ENCODE data around the gene ZNF577. TPM values are rescaled to one million over a fixed set of nuclear protein-coding genes. Genes with fewer than 3 reads are reported as not detected.

The ZNF577 gene
- total and polyA plus RNA-seq, 2 of the 13 experiments (the other 11 are each of a cell fraction or from before 2014, with no cell fraction given) = 5.7 to 7.6 TPM

DNA sequence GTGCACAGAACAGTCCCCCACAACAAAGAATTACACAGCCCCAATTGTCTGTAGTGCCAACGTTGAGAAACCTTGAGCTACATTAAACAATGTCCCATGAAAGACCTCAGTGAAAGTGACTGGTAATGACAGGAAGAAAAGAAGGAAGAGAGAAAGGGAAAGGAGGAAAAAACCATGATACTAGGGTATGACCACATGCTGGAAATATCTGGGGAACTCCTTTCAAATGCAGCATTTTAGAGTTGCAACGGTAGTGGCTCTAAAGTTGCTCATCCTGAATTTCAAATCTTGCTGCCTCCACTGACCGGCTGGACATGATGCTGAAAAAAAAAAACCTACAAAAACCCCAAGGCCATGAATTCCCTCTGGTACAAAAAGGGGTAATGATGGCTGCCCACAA is 66.3 kb downstream of the ZNF577 start:
- FAIRE-seq (no peak), ATAC-seq (no peak)
- in situ Hi-C loops (cut with HindIII; ENCODE audit: extremely low pct_ligation_motif_present, low pct_unique_long_range_greater_than_20kb) = no loop called here

More for the DNA sequence above, 66.3 kb downstream of the ZNF577 start:
- Histone ChIP-seq H3K4me2 (ENCODE audit: low read depth, low read length) (no peak overlapping the region), H3K4me1 (ENCODE audit: insufficient read depth, low read length) (no peaks in the 10 kb centered on the region), H3K9ac (ENCODE audit: insufficient read depth, low read depth, low read length) (no peak overlapping the region), H3K27me3 (ENCODE audit: control insufficient read depth in 1 of 2, insufficient read depth in 2 of 2, low read length in 2 of 2) (no peaks in the 10 kb centered on the region), H4K20me1 (ENCODE audit: insufficient read depth, low read length) (no peaks in the 10 kb centered on the region), H3K36me3 (replicated peaks in 1 of 2; ENCODE audit: control insufficient read depth in 1 of 2, insufficient read depth in 2 of 2, low read length in 2 of 2) (no peaks in the 10 kb centered on the region), H3K27ac (ENCODE audit: extremely low read length, insufficient read depth, low read length) (no peak overlapping the region), H3K9me3 (ENCODE audit: low read length) (peaks cover 76% of the 10 kb centered on the region), H3K79me2 (ENCODE audit: insufficient read depth, low read length) (no peaks in the 10 kb centered on the region), H3K4me3 (replicated peaks in 1 of 3; ENCODE audit: insufficient read depth in 1 of 3, low read depth in 2 of 3, low read length in 3 of 3) (no peak overlapping the region), H2AFZ (ENCODE audit: low read length) (no peak overlapping the region)
- TF ChIP-seq KAT8 (CRISPR knock-in tag; IDR thresholded peaks at IDR 0.05) = no peak
- no peak for TF ChIP-seq NPAS2 (CRISPR knock-in tag; IDR thresholded peaks at IDR 0.05; ENCODE audit: borderline replicate concordance)
- intact Hi-C loops (cut with micrococcal nuclease; ENCODE audit: unreplicated experiment) = no loop called here
- 17% methylated on average over 3 of the region's 3 CpGs for WGBS (ENCODE audit: low lambda C conversion rate)
- ChIA-PET POLR2A (no interaction called here), CTCF (ENCODE audit: low intra/inter-chr PET ratio, low total read pairs) (no interaction called here)
- no peak for DNase-seq (ENCODE audit: low spot score)
- BruUV-seq (replicated peaks) = no TSS peak

Other genes with a start within 250 kb of the ZNF577 start
- 0.09 TPM in 1 of 2 replicates, not detected in the other for gene SIGLEC14, start 241.1 kb downstream of the ZNF577 start, total RNA-seq (2016; rRNA removed; fragmentation: Illumina TruSeq; extraction: Trizol)
- 0.04 and 0.05 TPM in 2 replicates for gene SIGLEC14, start 241.1 kb downstream of the ZNF577 start, polyA plus RNA-seq (2011; rRNA removed)
- gene SPACA6, start 194.6 kb downstream of the ZNF577 start, total RNA-seq (2016; rRNA removed; fragmentation: Illumina TruSeq; extraction: Trizol) = 0.53 and 2.2 TPM in 2 replicates
- 1.4 and 2.3 TPM in 2 replicates for gene SPACA6, start 194.6 kb downstream of the ZNF577 start, polyA plus RNA-seq (2011; rRNA removed)
- gene HAS1, start 164.0 kb downstream of the ZNF577 start, total RNA-seq (2016; rRNA removed; fragmentation: Illumina TruSeq; extraction: Trizol) = not detected in 2 replicates
- 0.12 TPM in 1 of 2 replicates, not detected in the other for gene HAS1, start 164.0 kb downstream of the ZNF577 start, polyA plus RNA-seq (2011; rRNA removed)
- gene FPR1, start 136.1 kb downstream of the ZNF577 start, total RNA-seq (2016; rRNA removed; fragmentation: Illumina TruSeq; extraction: Trizol) = not detected in 2 replicates
- 0.07 TPM in 1 of 2 replicates, not detected in the other for gene FPR1, start 136.1 kb downstream of the ZNF577 start, polyA plus RNA-seq (2011; rRNA removed)
- not detected in 2 replicates for gene FPR2, start 126.8 kb downstream of the ZNF577 start, total RNA-seq (2016; rRNA removed; fragmentation: Illumina TruSeq; extraction: Trizol)
- not detected in 2 replicates for gene FPR2, start 126.8 kb downstream of the ZNF577 start, polyA plus RNA-seq (2011; rRNA removed)
- not detected in 2 replicates for gene FPR3, start 92.8 kb downstream of the ZNF577 start, total RNA-seq (2016; rRNA removed; fragmentation: Illumina TruSeq; extraction: Trizol)
- gene FPR3, start 92.8 kb downstream of the ZNF577 start, polyA plus RNA-seq (2011; rRNA removed) = 0.12 TPM in 1 of 2 replicates, not detected in the other
- gene ZNF649, start 17.1 kb upstream of the ZNF577 start, total RNA-seq (2016; rRNA removed; fragmentation: Illumina TruSeq; extraction: Trizol) = 13.4 and 13.9 TPM in 2 replicates
- 2.6 and 3.0 TPM in 2 replicates for gene ZNF649, start 17.1 kb upstream of the ZNF577 start, polyA plus RNA-seq (2011; rRNA removed)
- gene ZNF613, start 39.5 kb upstream of the ZNF577 start, total RNA-seq (2016; rRNA removed; fragmentation: Illumina TruSeq; extraction: Trizol) = 8.3 and 9.6 TPM in 2 replicates
- gene ZNF613, start 39.5 kb upstream of the ZNF577 start, polyA plus RNA-seq (2011; rRNA removed) = 3.6 and 3.7 TPM in 2 replicates
- gene ZNF350, start 98.9 kb upstream of the ZNF577 start, total RNA-seq (2016; rRNA removed; fragmentation: Illumina TruSeq; extraction: Trizol) = 6.9 and 10.0 TPM in 2 replicates
- gene ZNF350, start 98.9 kb upstream of the ZNF577 start, polyA plus RNA-seq (2011; rRNA removed) = 3.0 and 3.7 TPM in 2 replicates
- gene ZNF615, start 120.3 kb upstream of the ZNF577 start, total RNA-seq (2016; rRNA removed; fragmentation: Illumina TruSeq; extraction: Trizol) = 7.8 and 13.9 TPM in 2 replicates
- 5.1 and 5.2 TPM in 2 replicates for gene ZNF615, start 120.3 kb upstream of the ZNF577 start, polyA plus RNA-seq (2011; rRNA removed)
- gene ZNF614, start 140.4 kb upstream of the ZNF577 start, total RNA-seq (2016; rRNA removed; fragmentation: Illumina TruSeq; extraction: Trizol) = 22.8 and 38.2 TPM in 2 replicates
- gene ZNF614, start 140.4 kb upstream of the ZNF577 start, polyA plus RNA-seq (2011; rRNA removed) = 10.0 and 13.0 TPM in 2 replicates
- gene ZNF432, start 160.9 kb upstream of the ZNF577 start, total RNA-seq (2016; rRNA removed; fragmentation: Illumina TruSeq; extraction: Trizol) = 8.7 and 10.8 TPM in 2 replicates
- 3.7 and 4.1 TPM in 2 replicates for gene ZNF432, start 160.9 kb upstream of the ZNF577 start, polyA plus RNA-seq (2011; rRNA removed)
- 14.2 and 15.9 TPM in 2 replicates for gene ZNF841, start 207.8 kb upstream of the ZNF577 start, total RNA-seq (2016; rRNA removed; fragmentation: Illumina TruSeq; extraction: Trizol)
- 6.2 and 6.7 TPM in 2 replicates for gene ZNF841, start 207.8 kb upstream of the ZNF577 start, polyA plus RNA-seq (2011; rRNA removed)